PC-9 (cell line): ENCODE results near the gene NPTN.

Experiments used
- EZH2 ChIP-seq: fragments of 200-600 bp; sonication (generic); IDR thresholded peaks from 2 replicates; pipeline ENCODE4 v1.8.0; 2017; ENCODE audit warnings: antibody characterized with exemption, low read depth
- TF ChIP-seq, protein P1 (sequence below): fragments of 200-600 bp; sonication (generic); conservative IDR thresholded peaks from 2 replicates; pipeline ENCODE4 v1.6.1; 2017; ENCODE audit warnings: mixed run types, antibody characterized with exemption, mild to moderate bottlenecking, moderate library complexity

- TF ChIP-seq, protein P1, sequence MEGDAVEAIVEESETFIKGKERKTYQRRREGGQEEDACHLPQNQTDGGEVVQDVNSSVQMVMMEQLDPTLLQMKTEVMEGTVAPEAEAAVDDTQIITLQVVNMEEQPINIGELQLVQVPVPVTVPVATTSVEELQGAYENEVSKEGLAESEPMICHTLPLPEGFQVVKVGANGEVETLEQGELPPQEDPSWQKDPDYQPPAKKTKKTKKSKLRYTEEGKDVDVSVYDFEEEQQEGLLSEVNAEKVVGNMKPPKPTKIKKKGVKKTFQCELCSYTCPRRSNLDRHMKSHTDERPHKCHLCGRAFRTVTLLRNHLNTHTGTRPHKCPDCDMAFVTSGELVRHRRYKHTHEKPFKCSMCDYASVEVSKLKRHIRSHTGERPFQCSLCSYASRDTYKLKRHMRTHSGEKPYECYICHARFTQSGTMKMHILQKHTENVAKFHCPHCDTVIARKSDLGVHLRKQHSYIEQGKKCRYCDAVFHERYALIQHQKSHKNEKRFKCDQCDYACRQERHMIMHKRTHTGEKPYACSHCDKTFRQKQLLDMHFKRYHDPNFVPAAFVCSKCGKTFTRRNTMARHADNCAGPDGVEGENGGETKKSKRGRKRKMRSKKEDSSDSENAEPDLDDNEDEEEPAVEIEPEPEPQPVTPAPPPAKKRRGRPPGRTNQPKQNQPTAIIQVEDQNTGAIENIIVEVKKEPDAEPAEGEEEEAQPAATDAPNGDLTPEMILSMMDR, result no peak
- TF ChIP-seq EZH2, result no peak
Observed at GRCh38 chr15:73660455-73660854, 27.3 kb upstream of the NPTN start.
